MM.1S (cell line): Measurements from ENCODE around the gene CACNA1C.

ENCODE experiments used
- EZH2 ChIP-seq: fragments of 300-600 bp; sonication (generic); optimal IDR thresholded peaks from 2 replicates; pipeline ENCODE3; 2017; ENCODE audit warnings: low read depth, mild to moderate bottlenecking, antibody characterized with exemption, low read length, mixed read lengths
- EZH2phosphoT487 ChIP-seq: fragments of 300-600 bp; sonication (generic); IDR thresholded peaks from 2 replicates; pipeline ENCODE4 v1.6.1; 2018; ENCODE audit warnings: antibody characterized with exemption, low read length
- TF ChIP-seq, protein P1 (sequence below): fragments of 300-600 bp; sonication (generic); IDR thresholded peaks from 2 replicates; pipeline ENCODE4 v1.5.1; 2016; ENCODE audit warnings: antibody characterized with exemption, low read length, mixed read lengths

DNA sequence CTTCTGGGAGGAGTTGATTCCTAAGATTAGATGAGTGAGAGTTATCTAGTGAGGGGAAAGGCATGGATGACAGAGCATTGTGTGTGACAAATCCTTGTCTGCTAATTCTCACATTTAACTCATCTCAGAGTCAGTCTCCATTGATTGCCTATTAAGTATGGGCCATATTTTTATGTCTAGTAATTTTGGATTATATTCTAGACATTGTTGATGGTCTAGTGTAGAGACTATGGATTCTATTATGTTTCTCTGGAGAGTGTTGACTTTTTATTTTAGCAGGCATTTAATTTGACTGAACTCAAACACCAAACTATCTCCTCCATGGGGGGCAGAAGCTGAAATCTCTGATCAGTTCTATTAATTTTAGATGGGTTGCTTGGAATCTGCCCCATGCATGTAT is 114.4 kb downstream of the CACNA1C start:
- TF ChIP-seq, protein P1, sequence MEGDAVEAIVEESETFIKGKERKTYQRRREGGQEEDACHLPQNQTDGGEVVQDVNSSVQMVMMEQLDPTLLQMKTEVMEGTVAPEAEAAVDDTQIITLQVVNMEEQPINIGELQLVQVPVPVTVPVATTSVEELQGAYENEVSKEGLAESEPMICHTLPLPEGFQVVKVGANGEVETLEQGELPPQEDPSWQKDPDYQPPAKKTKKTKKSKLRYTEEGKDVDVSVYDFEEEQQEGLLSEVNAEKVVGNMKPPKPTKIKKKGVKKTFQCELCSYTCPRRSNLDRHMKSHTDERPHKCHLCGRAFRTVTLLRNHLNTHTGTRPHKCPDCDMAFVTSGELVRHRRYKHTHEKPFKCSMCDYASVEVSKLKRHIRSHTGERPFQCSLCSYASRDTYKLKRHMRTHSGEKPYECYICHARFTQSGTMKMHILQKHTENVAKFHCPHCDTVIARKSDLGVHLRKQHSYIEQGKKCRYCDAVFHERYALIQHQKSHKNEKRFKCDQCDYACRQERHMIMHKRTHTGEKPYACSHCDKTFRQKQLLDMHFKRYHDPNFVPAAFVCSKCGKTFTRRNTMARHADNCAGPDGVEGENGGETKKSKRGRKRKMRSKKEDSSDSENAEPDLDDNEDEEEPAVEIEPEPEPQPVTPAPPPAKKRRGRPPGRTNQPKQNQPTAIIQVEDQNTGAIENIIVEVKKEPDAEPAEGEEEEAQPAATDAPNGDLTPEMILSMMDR, result no peak
- no peak for TF ChIP-seq EZH2
- TF ChIP-seq EZH2phosphoT487, result no peak
